ENCODE measurements around the gene WRAP73. TPM values are rescaled to one million over a fixed set of nuclear protein-coding genes. Genes with fewer than 3 reads are reported as not detected.

WRAP73 gene
- total and polyA plus RNA-seq, 9 of the 15 experiments (the other 6 are each of a cell fraction or from before 2014, with no cell fraction given): 4.3 to 51.8 (median 30.1) TPM

- TF ChIP-seq ZNF197 (CRISPR knock-in tag; IDR thresholded peaks at IDR 0.05; ENCODE audit: low read depth) (no peak), ZNF174 (CRISPR knock-in tag; IDR thresholded peaks at IDR 0.05) (no peak), SMARCA5 (IDR thresholded peaks at IDR 0.05) (peak; percentile 89), NRF1 (conservative IDR thresholded peaks at IDR 0.05 in 1 of 2, IDR thresholded peaks at IDR 0.05 in 1 of 2) (no peak), TAF1 (IDR thresholded peaks at IDR 0.05; ENCODE audit: control insufficient read depth, extremely low read depth, insufficient read depth, low read length, severe bottlenecking) (no peak), PHB2 (IDR thresholded peaks at IDR 0.05; ENCODE audit: low read depth) (0 out of 2 replicates have a peak, but pooled peaks have one; percentile 59), NFRKB (IDR thresholded peaks at IDR 0.05; ENCODE audit: low read depth) (no peak), CSDE1 (IDR thresholded peaks at IDR 0.05) (no peak), SLC30A9 (CRISPR knock-in tag; IDR thresholded peaks at IDR 0.05) (no peak), NUFIP1 (IDR thresholded peaks at IDR 0.05; ENCODE audit: partially characterized antibody) (peak; percentile 24), TRIM24 (IDR thresholded peaks at IDR 0.05) (peak; percentile 14 to 67; a peak in 2 of 4 replicates), BCL6 (CRISPR knock-in tag; IDR thresholded peaks at IDR 0.05) (no peak), ZNF274 (IDR thresholded peaks at IDR 0.05; ENCODE audit: borderline replicate concordance, low read depth, low read length) (no peak), PHB (CRISPR knock-in tag; IDR thresholded peaks at IDR 0.05) (no peak), ATF2 (CRISPR knock-in tag; IDR thresholded peaks at IDR 0.05) (no peak), BCLAF1 (IDR thresholded peaks at IDR 0.05; ENCODE audit: borderline replicate concordance in 1 of 2, control insufficient read depth in 1 of 2, low read depth in 2 of 2, low read length in 1 of 2) (no peak)
Observed at GRCh38 chr1:3604997-3605823, 44.7 kb downstream of the WRAP73 start (continued).
